Astrocyte of the spinal cord (primary cell): Measurements from ENCODE around the gene FTCD.

ENCODE experiments used
- DNase-seq: peaks from one replicate; pipeline ENCODE4 v3.0.0; 2011; ENCODE audit warnings: low read depth, low spot score
- H3K4me3 ChIP-seq: 2 replicates; pipeline ENCODE4 v1.5.1; 2011; ENCODE audit warnings: low read depth, mild to moderate bottlenecking, low read length, moderate library complexity
- CTCF ChIP-seq: IDR thresholded peaks from 2 replicates; pipeline ENCODE4 v1.5.1; 2012; ENCODE audit warnings: low read depth, mild to moderate bottlenecking, low read length, inconsistent platforms
- in situ Hi-C: cut with HindIII; loops from 2 replicates; pipeline ENCODE4 v1.10.0; 2017; ENCODE audit warnings: low sequenced_read_pairs

The FTCD gene

GRCh38 chr21:46165098-46165497 is 9.7 kb upstream of the FTCD start:
- no peak for TF ChIP-seq CTCF
- H3K4me3 ChIP-seq, result no peak overlapping the region
- no peak for DNase-seq
- in situ Hi-C loops, result no loop called here

- in situ Hi-C loops, result no loop called here
- no peak for TF ChIP-seq CTCF
- DNase-seq, result no peak
- no peak overlapping the region for H3K4me3 ChIP-seq
These were observed 8.0 kb upstream of the FTCD start for GRCh38 chr21:46163380-46163779.

- no peak for DNase-seq
- in situ Hi-C loops, result no loop called here
- no peak overlapping the region for H3K4me3 ChIP-seq
- TF ChIP-seq CTCF, result no peak
These were observed 6.5 kb upstream of the FTCD start for GRCh38 chr21:46161633-46162592.

GRCh38 chr21:46160907-46161632 is 5.7 kb upstream of the FTCD start:
- DNase-seq, result no peak
- TF ChIP-seq CTCF, result no peak
- in situ Hi-C loops, result no loop called here

GRCh38 chr21:46160657-46160906 is 5.2 kb upstream of the FTCD start:
- TF ChIP-seq CTCF, result no peak
- no peak for DNase-seq
- in situ Hi-C loops, result no loop called here
- H3K4me3 ChIP-seq, result no peak overlapping the region

More at GRCh38 chr21:46160907-46161632, 5.7 kb upstream of the FTCD start:
- no peak overlapping the region for H3K4me3 ChIP-seq

GRCh38 chr21:46159841-46160656 is 4.7 kb upstream of the FTCD start:
- H3K4me3 ChIP-seq, result no peak overlapping the region
- in situ Hi-C loops, result no loop called here
- no peak for DNase-seq
- TF ChIP-seq CTCF, result no peak
